Measurements from ENCODE around the gene KDM1A. TPM values are rescaled to one million over a fixed set of nuclear protein-coding genes. Genes with fewer than 3 reads are reported as not detected.

Gene KDM1A
- total RNA-seq, 1 experiment from 2014 or later: 204 TPM

DNA sequence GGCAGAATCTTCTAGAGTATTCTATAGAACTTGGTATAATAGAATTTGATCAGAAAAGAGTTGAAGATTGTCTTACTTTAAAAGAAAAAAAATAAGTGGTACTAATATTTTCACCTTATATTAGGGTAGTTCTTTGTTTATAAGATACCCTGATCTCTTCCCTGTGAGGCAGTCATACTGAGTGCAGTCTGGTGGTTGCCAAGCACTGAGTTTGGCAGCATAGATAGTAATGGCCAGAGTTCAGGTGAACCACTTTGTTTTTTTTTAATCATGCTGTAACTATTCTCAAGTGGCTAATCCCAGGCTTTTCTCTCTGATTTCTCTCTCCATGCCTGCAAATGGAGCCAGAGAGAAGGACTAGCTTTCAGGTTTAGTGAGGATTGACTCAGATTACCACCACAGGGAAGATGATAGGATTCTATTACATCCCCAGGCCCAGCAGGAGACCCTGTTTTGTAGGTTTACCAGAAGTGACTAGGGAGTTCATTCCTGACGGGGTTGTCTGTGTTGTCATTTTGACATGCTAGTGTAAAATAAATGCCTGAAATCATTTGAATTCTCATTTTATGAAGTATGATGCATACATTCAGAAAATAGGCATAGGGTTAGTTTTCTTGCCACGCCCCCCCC, 16.7 kb downstream of the KDM1A start:
- no peak overlapping the region for H2BK20ac ChIP-seq (ENCODE audit: low read depth, low read length, poor library complexity, severe bottlenecking)
- H4K20me1 ChIP-seq (ENCODE audit: control insufficient read depth, insufficient read depth, insufficient read length): no peaks in the 10 kb centered on the region
- H3K4me1 Mint-ChIP-seq: peaks cover 42 to 61% of the 10 kb centered on the region in 2 experiments

More for the DNA sequence above, 16.7 kb downstream of the KDM1A start:
- H3K9me3 ChIP-seq (ENCODE audit: control insufficient read depth, low read depth, low read length): no peaks in the 10 kb centered on the region
- DNase-seq: no peak
- TF ChIP-seq, protein P1, sequence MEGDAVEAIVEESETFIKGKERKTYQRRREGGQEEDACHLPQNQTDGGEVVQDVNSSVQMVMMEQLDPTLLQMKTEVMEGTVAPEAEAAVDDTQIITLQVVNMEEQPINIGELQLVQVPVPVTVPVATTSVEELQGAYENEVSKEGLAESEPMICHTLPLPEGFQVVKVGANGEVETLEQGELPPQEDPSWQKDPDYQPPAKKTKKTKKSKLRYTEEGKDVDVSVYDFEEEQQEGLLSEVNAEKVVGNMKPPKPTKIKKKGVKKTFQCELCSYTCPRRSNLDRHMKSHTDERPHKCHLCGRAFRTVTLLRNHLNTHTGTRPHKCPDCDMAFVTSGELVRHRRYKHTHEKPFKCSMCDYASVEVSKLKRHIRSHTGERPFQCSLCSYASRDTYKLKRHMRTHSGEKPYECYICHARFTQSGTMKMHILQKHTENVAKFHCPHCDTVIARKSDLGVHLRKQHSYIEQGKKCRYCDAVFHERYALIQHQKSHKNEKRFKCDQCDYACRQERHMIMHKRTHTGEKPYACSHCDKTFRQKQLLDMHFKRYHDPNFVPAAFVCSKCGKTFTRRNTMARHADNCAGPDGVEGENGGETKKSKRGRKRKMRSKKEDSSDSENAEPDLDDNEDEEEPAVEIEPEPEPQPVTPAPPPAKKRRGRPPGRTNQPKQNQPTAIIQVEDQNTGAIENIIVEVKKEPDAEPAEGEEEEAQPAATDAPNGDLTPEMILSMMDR (conservative IDR thresholded peaks at IDR 0.05): no peak
- no peak overlapping the region for H3K9ac ChIP-seq (ENCODE audit: extremely low read depth, insufficient read length, low read length)
- Mint-ChIP-seq H3K27ac (peak overlapping the region in 2 of 3 experiments; percentile 56 to 68; a peak in 4 of 7 replicates), H3K27me3 (ENCODE audit: low read depth) (no peaks in the 10 kb centered on the region), H3K9me3 (no peaks in the 10 kb centered on the region), H3K4me3 (0 out of 5 replicates have a peak overlapping the region, but pooled peaks of 1 of the 2 experiments have one; percentile 51), H3K36me3 (ENCODE audit: insufficient read depth in 1 of 3, low read depth in 3 of 3) (peaks cover 3 to 15% (median 7%) of the 10 kb centered on the region in 3 experiments; a peak in 5 of 7 replicates)
- H3K27me3 ChIP-seq (ENCODE audit: insufficient read depth, low read length): no peaks in the 10 kb centered on the region
- H4K91ac ChIP-seq (ENCODE audit: insufficient read length, low read depth, low read length): no peak overlapping the region
- H2AK5ac ChIP-seq (ENCODE audit: insufficient read length, low read length): no peak overlapping the region
- H3T11ph ChIP-seq (ENCODE audit: low read length): no peak overlapping the region
- H3K4me1 ChIP-seq (ENCODE audit: insufficient read depth, low read length): peaks cover 7% of the 10 kb centered on the region; the same call in 1 of the 2 replicates
- H2BK15ac ChIP-seq (ENCODE audit: low read depth, low read length): no peak overlapping the region
- H4K5ac ChIP-seq (ENCODE audit: insufficient read length, low read depth, low read length): no peak overlapping the region
- no peak overlapping the region for H3K56ac ChIP-seq (ENCODE audit: insufficient read length, low read depth, low read length)
- no peak overlapping the region for H3K23ac ChIP-seq (ENCODE audit: insufficient read length, low read depth, low read length)
- H3K18ac ChIP-seq (ENCODE audit: insufficient read length, low read depth, low read length): no peak overlapping the region
- H3K4ac ChIP-seq (ENCODE audit: low read depth, low read length): no peak overlapping the region
- H3K14ac ChIP-seq (ENCODE audit: insufficient read depth, low read length): no peak overlapping the region
- no peak overlapping the region for H2BK120ac ChIP-seq (ENCODE audit: low read depth, low read length, poor library complexity, severe bottlenecking)
- H3K4me2 ChIP-seq (ENCODE audit: insufficient read depth, insufficient read length, low read length): no peak overlapping the region
- no peak overlapping the region for H3K27ac ChIP-seq (ENCODE audit: insufficient read length, low read depth, low read length)
- H3K79me1 ChIP-seq (ENCODE audit: insufficient read depth, low read depth, low read length, poor library complexity, severe bottlenecking): peaks cover 4% of the 10 kb centered on the region
- no peak overlapping the region for H4K8ac ChIP-seq (replicated peaks; ENCODE audit: insufficient read length, low read depth, low read length)
- no peaks in the 10 kb centered on the region for H3K23me2 ChIP-seq (ENCODE audit: insufficient read length, low read depth, low read length, poor library complexity, severe bottlenecking)
- no peak overlapping the region for H2AFZ ChIP-seq (ENCODE audit: low read length)
- H2BK12ac ChIP-seq (ENCODE audit: insufficient read length, low read depth, low read length): no peak overlapping the region
- H2BK5ac ChIP-seq (ENCODE audit: insufficient read length, low read length): no peak overlapping the region
- H3K79me2 ChIP-seq (ENCODE audit: insufficient read depth, low read length): peaks cover 48% of the 10 kb centered on the region; the same call in 1 of the 2 replicates
- no CpG with 5 or more reads among the region's 2 CpGs for WGBS (ENCODE audit: extremely low coverage, insufficient read length, low lambda C conversion rate)

Data from H9 (cell line).